GM20431 (cell line): Measurements from ENCODE around the gene DDX1.
"Not testable (repeated sequence)": the region's sequence is repeated elsewhere in the genome, so short reads cannot be mapped to it uniquely, and the experiment has no call there.

ENCODE experiments used
- in situ Hi-C: fragments of 300-500 bp; cut with MseI, MboI; formaldehyde crosslinking; loops from one replicate; pipeline ENCODE4 v1.15.0; 2020; ENCODE audit warnings: low sequenced_read_pairs; ENCODE audit not compliant: unreplicated experiment

The DDX1 gene

GRCh38 chr2:15594291-15595256 is 2.9 kb downstream of the DDX1 start:
- in situ Hi-C loops: no loop called here

- in situ Hi-C loops: no loop called here
These were observed 3.8 kb downstream of the DDX1 start for GRCh38 chr2:15595342-15595905.

GRCh38 chr2:15595936-15596335 is 4.3 kb downstream of the DDX1 start:
- in situ Hi-C loops: no loop called here

GRCh38 chr2:15596350-15596749 is 4.7 kb downstream of the DDX1 start:
- in situ Hi-C loops: no loop called here

GRCh38 chr2:15596968-15597367 is 5.3 kb downstream of the DDX1 start:
- in situ Hi-C loops: no loop called here

- in situ Hi-C loops: no loop called here
These were observed 8.3 kb downstream of the DDX1 start for GRCh38 chr2:15599994-15600393.

- in situ Hi-C loops: no loop called here
These were observed 10.0 kb downstream of the DDX1 start for GRCh38 chr2:15601681-15602080.

- in situ Hi-C loops: no loop called here
These were observed 10.7 kb downstream of the DDX1 start for GRCh38 chr2:15602393-15602792.

GRCh38 chr2:15603044-15603765 is 11.5 kb downstream of the DDX1 start:
- in situ Hi-C loops: no loop called here

GRCh38 chr2:15603948-15604347 is 12.3 kb downstream of the DDX1 start:
- in situ Hi-C loops: no loop called here

GRCh38 chr2:15605721-15606120 is 14.1 kb downstream of the DDX1 start:
- in situ Hi-C loops: no loop called here

GRCh38 chr2:15606481-15607441 is 15.1 kb downstream of the DDX1 start:
- in situ Hi-C loops: no loop called here

GRCh38 chr2:15607709-15608391 is 16.2 kb downstream of the DDX1 start:
- in situ Hi-C loops: no loop called here

GRCh38 chr2:15608392-15608761 is 16.7 kb downstream of the DDX1 start:
- in situ Hi-C loops: no loop called here

GRCh38 chr2:15609341-15610042 is 17.8 kb downstream of the DDX1 start:
- in situ Hi-C loops: no loop called here

GRCh38 chr2:15610430-15610952 is 18.8 kb downstream of the DDX1 start:
- in situ Hi-C loops: no loop called here

GRCh38 chr2:15612101-15612500 is 20.4 kb downstream of the DDX1 start:
- in situ Hi-C loops: not testable (repeated sequence)

GRCh38 chr2:15613736-15614429 is 22.2 kb downstream of the DDX1 start:
- in situ Hi-C loops: no loop called here
